Measurements from ENCODE around the gene HIBCH.

- TF ChIP-seq CEBPB (IDR thresholded peaks at IDR 0.05) (no peak), RAD21 (IDR thresholded peaks at IDR 0.05; ENCODE audit: low read depth) (no peak), YY1 (IDR thresholded peaks at IDR 0.05; ENCODE audit: low read depth) (no peak), TAF1 (IDR thresholded peaks at IDR 0.05; ENCODE audit: low read depth) (no peak), CREB1 (IDR thresholded peaks at IDR 0.05; ENCODE audit: low read depth) (no peak), NFIC (IDR thresholded peaks at IDR 0.05) (no peak), EGR1 (IDR thresholded peaks at IDR 0.05) (no peak), EP300 (IDR thresholded peaks at IDR 0.05; ENCODE audit: borderline replicate concordance) (no peak)
- TF ChIP-seq, protein P1, sequence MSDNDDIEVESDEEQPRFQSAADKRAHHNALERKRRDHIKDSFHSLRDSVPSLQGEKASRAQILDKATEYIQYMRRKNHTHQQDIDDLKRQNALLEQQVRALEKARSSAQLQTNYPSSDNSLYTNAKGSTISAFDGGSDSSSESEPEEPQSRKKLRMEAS (IDR thresholded peaks at IDR 0.05), result no peak
Observed at GRCh38 chr2:190219186-190219585, 100.4 kb downstream of the HIBCH start.
